B cell (primary cell): Measurements from ENCODE around the gene KDM3B.

Experiments used
- EZH2 ChIP-seq: IDR thresholded peaks from 2 replicates; pipeline ENCODE4 v1.6.1; 2012; ENCODE audit warnings: borderline replicate concordance, low read depth, mild to moderate bottlenecking, moderate library complexity, low read length; ENCODE audit not compliant: insufficient read depth, poor library complexity, severe bottlenecking
- TF ChIP-seq, protein P1 (sequence below): fragments of 200-600 bp; IDR thresholded peaks from one replicate; pipeline ENCODE4 v1.8.0; 2022; ENCODE audit warnings: antibody characterized with exemption, mild to moderate bottlenecking

- TF ChIP-seq, protein P1, sequence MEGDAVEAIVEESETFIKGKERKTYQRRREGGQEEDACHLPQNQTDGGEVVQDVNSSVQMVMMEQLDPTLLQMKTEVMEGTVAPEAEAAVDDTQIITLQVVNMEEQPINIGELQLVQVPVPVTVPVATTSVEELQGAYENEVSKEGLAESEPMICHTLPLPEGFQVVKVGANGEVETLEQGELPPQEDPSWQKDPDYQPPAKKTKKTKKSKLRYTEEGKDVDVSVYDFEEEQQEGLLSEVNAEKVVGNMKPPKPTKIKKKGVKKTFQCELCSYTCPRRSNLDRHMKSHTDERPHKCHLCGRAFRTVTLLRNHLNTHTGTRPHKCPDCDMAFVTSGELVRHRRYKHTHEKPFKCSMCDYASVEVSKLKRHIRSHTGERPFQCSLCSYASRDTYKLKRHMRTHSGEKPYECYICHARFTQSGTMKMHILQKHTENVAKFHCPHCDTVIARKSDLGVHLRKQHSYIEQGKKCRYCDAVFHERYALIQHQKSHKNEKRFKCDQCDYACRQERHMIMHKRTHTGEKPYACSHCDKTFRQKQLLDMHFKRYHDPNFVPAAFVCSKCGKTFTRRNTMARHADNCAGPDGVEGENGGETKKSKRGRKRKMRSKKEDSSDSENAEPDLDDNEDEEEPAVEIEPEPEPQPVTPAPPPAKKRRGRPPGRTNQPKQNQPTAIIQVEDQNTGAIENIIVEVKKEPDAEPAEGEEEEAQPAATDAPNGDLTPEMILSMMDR, result no peak
- TF ChIP-seq EZH2, result no peak
Observed at GRCh38 chr5:138339091-138339456, 13.4 kb upstream of the KDM3B start.
